HG03280 (cell line): ENCODE data around the gene BPIFB6.

Experiments used
- ATAC-seq: cut with Tn5 transposase; IDR thresholded peaks from one replicate; pipeline ENCODE4 v1.9.1; 2021; ENCODE audit warnings: mild to moderate bottlenecking, moderate library complexity; ENCODE audit not compliant: unreplicated experiment

Gene BPIFB6

GRCh38 chr20:33059741-33060390 is 28.4 kb downstream of the BPIFB6 start:
- no peak for ATAC-seq

- no peak for ATAC-seq
These were observed 30.2 kb downstream of the BPIFB6 start for GRCh38 chr20:33061658-33062028.

DNA sequence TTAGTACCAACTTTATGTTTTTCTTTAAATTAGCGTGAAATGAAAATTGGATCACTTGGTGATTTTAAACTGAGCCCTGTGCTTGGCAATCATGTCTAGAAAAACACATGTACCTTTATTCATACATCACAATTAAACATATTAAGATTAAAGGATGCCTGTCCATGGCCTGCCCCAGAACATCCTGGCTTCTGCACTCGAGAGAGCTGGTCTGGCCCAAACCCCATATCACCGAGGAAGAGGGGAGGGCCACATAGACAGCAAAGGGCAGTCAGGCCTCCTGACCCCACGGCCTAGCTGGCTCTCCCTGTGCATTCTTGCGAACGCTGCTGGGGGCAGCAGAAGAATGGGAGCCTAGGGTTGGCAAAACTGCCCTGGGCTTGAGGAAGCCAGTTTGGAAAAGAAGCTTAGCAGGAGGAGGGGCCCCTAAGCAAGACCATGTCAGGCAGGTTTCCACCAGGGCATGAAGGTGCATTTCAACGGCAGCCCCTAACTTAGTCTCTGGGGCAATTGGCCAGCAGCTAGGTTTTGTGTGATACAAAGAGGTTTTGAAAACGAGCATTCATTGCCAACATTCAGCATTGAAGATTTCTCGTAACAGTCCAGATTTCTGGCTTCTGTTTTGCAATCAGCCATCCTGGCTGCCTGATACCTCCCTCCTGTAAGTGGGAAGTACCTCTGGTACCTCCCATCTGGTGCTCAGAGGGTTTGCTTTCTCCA is 30.8 kb downstream of the BPIFB6 start:
- no peak for ATAC-seq

GRCh38 chr20:33062825-33063149 is 31.3 kb downstream of the BPIFB6 start:
- no peak for ATAC-seq

DNA sequence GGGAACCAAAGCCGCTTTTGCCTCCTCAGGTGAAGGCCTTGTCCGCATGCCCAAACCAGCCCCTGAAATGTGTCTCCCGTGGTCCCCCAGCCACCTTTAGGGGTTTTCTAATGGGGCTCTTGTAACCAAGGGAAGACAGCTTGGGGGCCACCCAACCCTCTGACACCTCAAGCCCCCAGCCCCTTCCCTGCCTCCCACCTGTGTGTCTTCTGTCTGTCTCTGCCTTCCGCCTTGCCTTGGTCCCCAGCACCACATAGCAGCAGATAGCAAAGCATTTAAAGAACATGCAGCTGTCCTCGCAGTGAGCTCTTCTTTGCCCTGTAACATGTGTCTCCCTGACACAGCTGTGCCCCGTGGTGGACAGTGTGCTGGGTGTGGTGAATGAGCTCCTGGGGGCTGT is 31.8 kb downstream of the BPIFB6 start:
- ATAC-seq = no peak

DNA sequence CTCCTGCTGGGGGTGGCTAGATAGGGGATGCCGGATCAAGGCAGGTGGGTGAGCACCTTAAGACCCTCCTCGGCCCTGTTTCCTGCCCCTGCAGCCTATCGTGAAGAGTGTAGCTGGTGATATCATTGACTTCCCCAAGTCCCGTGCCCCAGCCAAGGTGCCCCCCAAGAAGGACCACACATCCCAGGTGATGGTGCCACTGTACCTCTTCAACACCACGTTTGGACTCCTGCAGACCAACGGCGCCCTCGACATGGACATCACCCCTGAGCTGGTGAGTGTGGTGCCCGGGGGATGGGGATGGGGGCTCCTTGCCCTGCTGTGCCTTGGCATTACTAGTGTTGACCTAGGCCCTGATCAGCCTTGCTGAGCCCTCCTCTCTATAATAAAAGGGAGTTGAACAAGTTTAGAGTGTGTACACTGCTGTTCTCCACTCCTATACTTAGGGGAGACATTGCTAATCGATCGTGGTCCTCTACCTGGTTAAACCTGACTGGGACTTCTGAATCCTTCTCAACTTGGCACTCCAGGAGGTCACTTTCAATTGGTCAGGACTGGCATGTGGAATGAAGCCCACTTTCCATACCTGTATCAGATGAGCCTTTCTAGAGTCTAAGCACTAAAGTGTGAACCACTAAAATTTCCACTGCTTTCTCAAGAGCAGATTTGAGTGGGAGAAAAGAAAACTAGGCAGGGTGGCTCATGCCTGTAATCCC is 33.3 kb downstream of the BPIFB6 start:
- no peak for ATAC-seq

- no peak for ATAC-seq
These were observed 34.3 kb downstream of the BPIFB6 start for GRCh38 chr20:33065785-33066184.

DNA sequence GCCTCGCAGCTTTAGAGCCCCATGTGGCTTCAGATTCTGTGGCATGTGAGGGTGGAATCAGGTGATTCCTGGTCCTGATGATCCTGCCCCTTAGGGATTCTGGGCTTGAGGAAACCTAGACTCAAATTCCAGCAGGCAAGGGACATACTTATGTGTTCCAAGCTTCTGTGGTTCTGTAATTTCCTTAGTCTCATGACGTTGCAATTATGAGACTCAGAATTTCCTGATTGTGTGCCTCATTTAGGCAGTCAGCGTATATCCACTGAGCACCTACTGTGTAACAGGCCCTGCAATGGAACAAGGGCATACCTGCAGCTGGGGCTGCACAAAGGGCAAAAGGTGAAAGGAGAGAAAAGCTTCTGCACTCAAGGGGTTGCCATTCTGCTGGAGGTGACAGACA is 36.4 kb downstream of the BPIFB6 start:
- ATAC-seq = no peak

DNA sequence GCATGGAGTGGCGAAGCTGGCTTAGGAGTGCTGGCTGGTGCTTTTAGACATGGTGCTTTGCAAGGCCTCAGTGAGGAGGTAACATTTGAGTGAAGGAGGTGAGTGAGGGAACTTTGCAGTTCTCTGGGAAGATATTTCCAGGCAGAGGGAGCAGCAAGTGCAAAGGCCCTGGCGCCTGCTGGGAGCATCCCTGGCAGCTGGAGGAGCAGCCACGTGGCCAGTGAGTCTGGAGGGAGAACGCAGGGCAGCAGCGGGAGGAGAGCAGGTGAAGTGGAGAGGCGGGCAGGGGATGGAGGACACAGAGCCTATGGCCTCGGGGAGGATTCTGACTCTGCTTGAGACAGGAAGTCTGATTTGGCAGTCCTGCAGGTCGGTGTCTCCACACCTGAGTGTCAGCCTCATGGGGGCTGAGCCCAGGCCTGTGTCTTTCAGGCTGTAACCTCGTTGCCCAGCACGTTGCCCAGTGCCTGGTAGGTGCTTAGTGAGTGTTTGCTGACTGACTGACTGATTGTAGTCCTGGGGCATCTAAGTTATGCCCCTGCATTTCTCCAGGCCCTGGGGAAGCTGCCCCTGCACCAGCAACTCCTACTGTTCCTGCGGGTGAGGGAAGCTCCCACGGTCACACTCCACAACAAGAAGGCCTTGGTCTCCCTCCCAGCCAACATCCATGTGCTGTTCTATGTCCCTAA is 36.9 kb downstream of the BPIFB6 start:
- no peak for ATAC-seq

- ATAC-seq = no peak
These were observed 38.2 kb downstream of the BPIFB6 start for GRCh38 chr20:33069673-33070072.

GRCh38 chr20:33070111-33071053 is 38.9 kb downstream of the BPIFB6 start:
- ATAC-seq = no peak

DNA sequence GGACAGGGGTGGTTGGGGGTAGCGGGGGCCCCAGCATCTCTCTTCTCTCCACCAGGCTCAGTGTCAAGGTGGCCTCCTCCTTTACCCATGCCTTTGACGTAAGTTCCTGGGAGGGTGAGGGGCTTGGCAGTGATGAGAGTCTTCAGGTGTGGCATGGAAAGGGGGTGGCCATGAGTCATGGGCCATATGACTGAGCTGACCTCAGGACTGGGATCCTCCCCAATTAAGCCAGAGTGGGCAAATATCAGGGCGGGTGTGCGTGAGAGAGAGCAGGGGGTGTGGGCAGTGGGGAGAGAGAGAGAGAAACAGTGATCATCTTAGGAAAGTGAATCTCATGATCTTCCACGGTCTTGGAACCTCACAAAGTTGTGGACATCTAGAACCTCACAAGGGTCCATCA is 39.8 kb downstream of the BPIFB6 start:
- ATAC-seq = no peak

GRCh38 chr20:33072362-33072761 is 40.9 kb downstream of the BPIFB6 start:
- ATAC-seq = no peak

DNA sequence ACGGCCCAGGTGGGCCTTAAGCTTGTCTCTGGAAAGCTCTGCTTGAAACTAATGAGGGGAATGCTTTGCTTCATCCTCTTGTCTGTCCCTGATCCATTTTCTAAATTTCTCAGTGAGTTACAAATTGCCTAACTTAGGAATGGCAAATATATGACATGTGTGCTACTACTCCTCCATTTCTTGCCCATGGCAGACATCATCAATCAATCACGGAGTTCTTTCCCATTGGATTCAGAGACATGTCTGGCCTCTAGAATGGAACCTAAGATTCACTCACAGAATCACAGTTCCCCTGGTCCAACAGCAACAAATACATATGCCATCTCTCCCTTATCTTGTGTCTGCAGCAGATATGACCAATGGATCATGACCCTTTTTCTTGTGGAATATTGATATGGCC is 41.4 kb downstream of the BPIFB6 start:
- ATAC-seq = no peak

DNA sequence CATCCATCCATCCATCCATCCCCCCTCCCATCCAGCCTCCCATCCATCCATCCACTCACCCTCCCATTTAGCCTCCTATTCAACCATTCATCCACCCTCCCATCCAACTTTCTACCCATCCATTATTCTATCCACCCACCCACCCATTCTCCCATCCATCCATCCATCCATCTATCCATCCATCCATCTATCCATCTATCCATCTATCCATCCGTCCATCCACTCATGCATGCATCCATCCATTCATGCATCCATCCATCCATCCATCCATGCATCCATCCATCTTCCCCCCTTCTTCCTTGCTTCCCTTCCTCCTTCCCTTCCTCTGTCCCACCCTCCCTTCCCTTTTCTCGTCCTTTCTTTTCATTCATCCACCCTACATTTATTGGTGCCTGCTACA is 43.2 kb downstream of the BPIFB6 start:
- ATAC-seq = no peak

- no peak for ATAC-seq
These were observed 43.8 kb downstream of the BPIFB6 start for GRCh38 chr20:33075281-33075680.

DNA sequence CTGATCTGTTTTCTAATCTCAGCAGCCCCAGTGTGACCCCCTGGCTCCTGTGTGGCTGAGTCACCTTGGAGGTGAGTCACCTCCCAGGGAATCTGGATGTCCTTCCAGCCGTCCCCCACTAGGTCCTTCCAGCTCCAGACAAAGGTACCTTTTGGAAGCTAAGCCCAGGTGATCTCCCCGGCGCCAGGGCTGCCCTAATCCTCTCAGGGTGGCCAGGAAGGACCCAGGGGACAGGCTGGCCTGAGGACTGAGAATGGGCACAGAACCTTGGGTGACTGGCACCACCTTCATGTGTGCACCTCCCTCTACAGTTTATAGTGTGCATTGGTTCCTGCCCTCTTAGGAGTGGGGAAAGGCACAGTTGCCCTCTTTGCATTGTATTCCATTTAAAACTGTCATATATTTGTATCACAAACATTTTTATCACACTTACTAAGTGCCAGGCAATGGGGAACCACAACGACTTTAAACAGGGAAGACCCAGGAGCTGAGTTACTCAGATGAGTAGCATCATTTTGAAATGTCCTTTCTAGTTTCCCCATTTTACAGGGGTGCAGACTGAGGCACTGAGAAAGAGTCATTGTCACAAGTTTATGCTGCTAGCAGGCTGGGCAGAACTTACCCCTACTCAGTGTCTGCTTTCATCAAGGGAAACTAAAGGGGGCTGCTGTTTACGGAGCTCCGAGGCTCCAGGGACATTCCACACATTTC is 45.4 kb downstream of the BPIFB6 start:
- no peak for ATAC-seq

GRCh38 chr20:33079259-33079658 is 47.8 kb downstream of the BPIFB6 start, which contains the start of gene BPIFB4:
BPIFB4 (plus strand) TSS chr20:33079643; CDS start chr20:33081527, 1,884 bp downstream.
- ATAC-seq = no peak

GRCh38 chr20:33081411-33082154 is 50.1 kb downstream of the BPIFB6 start:
- ATAC-seq = no peak
